K562 (cell line): ENCODE measurements around the gene MYH6. TPM values are rescaled to one million over a fixed set of nuclear protein-coding genes. Genes with fewer than 3 reads are reported as not detected.

ENCODE experiments used
- ATAC-seq: fragments of 200-7000 bp; cut with Tn5 transposase; 3 replicates; pipeline ENCODE4 v1.9.1; 2020; ENCODE audit warnings: moderate library complexity
- BruUV-seq: library from RNA; stranded (reverse); fragments of 400-500 nt; replicated peaks from 2 replicates; lab custom pipeline; 2021; lab: Mats Ljungman, UMichigan
- CTCF ChIA-PET: fragments of 300-600 bp; formaldehyde crosslinking; extraction: SDS; loops from one replicate; lab custom pipeline; 2021; ENCODE audit warnings: low intra/inter-chr PET ratio; lab: Yijun Ruan, JAX
- POLR2A ChIA-PET: fragments of 300-600, 350-650 bp; sonication (Branson Sonifier 250); formaldehyde crosslinking; extraction: SDS; loops from one replicate; lab custom pipeline; 2021; ENCODE audit warnings: antibody characterized with exemption, inconsistent platforms; lab: Yijun Ruan, JAX
- DNase-seq, 4 experiments: peaks; one replicate each; pipeline versions ENCODE4 v3.0.0 to v3.0.0-alpha.2; 2011 to 2018; ENCODE audit warnings: low spot score in 3 of 4, mixed read lengths in 3 of 4; ENCODE audit errors: extremely low read depth in 1 of 4
- FAIRE-seq: peaks from 2 replicates; lab custom pipeline; 2011; peaks lifted over from hg19 to GRCh38; lab: Jason Lieb, UNC
- H2AFZ ChIP-seq: 2 replicates; pipeline ENCODE4 v1.6.0; 2011; ENCODE audit warnings: low read depth, low read length, control low read depth, inconsistent platforms
- H3K27ac ChIP-seq: fragments of 200-600 bp; 3 replicates; pipeline ENCODE4 v1.8.0; 2011; ENCODE audit warnings: low read depth, mild to moderate bottlenecking, control low read depth, inconsistent platforms, low read length, moderate library complexity, mixed read lengths; ENCODE audit errors: extremely low read depth
- H3K27me3 ChIP-seq, 2 experiments: fragments of 300-600 bp in 1 of 2; 2 replicates in 1 of 2; 3 replicates in 1 of 2; pipeline versions ENCODE4 v1.6.0 to v1.8.0; 2011; ENCODE audit warnings: inconsistent platforms in 2 of 2, low read length in 2 of 2, mild to moderate bottlenecking in 1 of 2, mixed read lengths in 1 of 2, moderate library complexity in 1 of 2; ENCODE audit not compliant: control insufficient read depth in 2 of 2, insufficient read depth in 2 of 2
- H3K36me3 ChIP-seq: fragments of 300-600 bp; 3 replicates; pipeline ENCODE4 v1.8.0; 2011; ENCODE audit warnings: mild to moderate bottlenecking, low read length, inconsistent platforms; ENCODE audit not compliant: control insufficient read depth, insufficient read depth
- H3K4me1 ChIP-seq, 2 experiments: fragments of 200-600 bp in 1 of 2; replicated peaks in 1 of 2; 2 replicates in 1 of 2; 3 replicates in 1 of 2; pipeline versions ENCODE4 v1.5.1 to v1.8.0; 2011; ENCODE audit warnings: inconsistent platforms in 2 of 2, low read length in 2 of 2, mild to moderate bottlenecking in 1 of 2, mixed read lengths in 1 of 2, moderate library complexity in 1 of 2; ENCODE audit not compliant: control insufficient read depth in 2 of 2, insufficient read depth in 2 of 2
- H3K4me2 ChIP-seq: 2 replicates; pipeline ENCODE4 v1.6.1; 2011; ENCODE audit warnings: low read length, control low read depth, inconsistent platforms, mixed read lengths; ENCODE audit not compliant: insufficient read depth
- H3K4me3 ChIP-seq: fragments of 200-600 bp; sonication (generic), shearing (Covaris generic); 2 replicates; pipeline ENCODE4 v1.5.1; 2016; ENCODE audit warnings: control low read depth, inconsistent platforms
- H3K79me2 ChIP-seq: fragments of 200-600 bp; 3 replicates; pipeline ENCODE4 v1.8.0; 2011; ENCODE audit warnings: low read length, inconsistent platforms; ENCODE audit not compliant: control insufficient read depth, insufficient read depth
- H3K9ac ChIP-seq, 2 experiments: 2 replicates each; pipeline versions ENCODE4 v1.6.0 to v1.6.1; 2011; ENCODE audit warnings: low read depth in 2 of 2, low read length in 2 of 2, control low read depth in 1 of 2, inconsistent platforms in 1 of 2, mild to moderate bottlenecking in 1 of 2, mixed read lengths in 1 of 2; ENCODE audit not compliant: insufficient read depth in 1 of 2
- H3K9me1 ChIP-seq: one replicate; pipeline ENCODE4 v1.6.0; 2011; ENCODE audit warnings: inconsistent platforms, mild to moderate bottlenecking, low read length, moderate library complexity; ENCODE audit not compliant: control insufficient read depth, insufficient read depth
- H3K9me3 ChIP-seq: replicated peaks from 2 replicates; pipeline ENCODE4 v1.5.1; 2011; ENCODE audit warnings: low read depth, low read length, inconsistent platforms; ENCODE audit not compliant: control insufficient read depth, insufficient read depth
- H4K20me1 ChIP-seq: replicated peaks from 2 replicates; pipeline ENCODE4 v1.6.1; 2011; ENCODE audit warnings: low read length, inconsistent platforms, mixed read lengths; ENCODE audit not compliant: control insufficient read depth, insufficient read depth
- ARNT ChIP-seq, 2 experiments: fragments of 450-650 bp; IDR thresholded peaks; 2 replicates each; pipeline ENCODE4 v1.6.1; 2016; ENCODE audit warnings: mild to moderate bottlenecking in 1 of 2
- CEBPB ChIP-seq: fragments of 450-650 bp; IDR thresholded peaks from 2 replicates; pipeline ENCODE4 v1.6.1; 2016; ENCODE audit warnings: missing genetic modification characterization, missing compliant biosample characterization
- EZH2 ChIP-seq: IDR thresholded peaks from 2 replicates; pipeline ENCODE4 v1.6.1; 2012; ENCODE audit warnings: low read depth, mild to moderate bottlenecking, inconsistent platforms, low read length, borderline replicate concordance
- NR2F6 ChIP-seq: fragments of 450-650 bp; formaldehyde crosslinking; IDR thresholded peaks from 2 replicates; pipeline ENCODE4 v1.4.0; 2020; ENCODE audit warnings: mild to moderate bottlenecking
- RBM17 ChIP-seq: fragments of 200-400 bp; formaldehyde crosslinking; IDR thresholded peaks from 2 replicates; pipeline ENCODE4 v1.6.1; 2017; ENCODE audit warnings: low read depth, mild to moderate bottlenecking, low read length, borderline replicate concordance
- RHOXF2B ChIP-seq: fragments of 250-450 bp; sonication (Bioruptor Pico); conservative IDR thresholded peaks from 2 replicates; pipeline ENCODE4 v1.5.1; 2021
- RUNX1 ChIP-seq: sonication (generic); IDR thresholded peaks from 2 replicates; pipeline ENCODE4 v1.6.1; 2016; ENCODE audit warnings: antibody characterized with exemption, low read depth
- SOX6 ChIP-seq: fragments of 450-650 bp; IDR thresholded peaks from 2 replicates; pipeline ENCODE4 v1.6.1; 2014; ENCODE audit warnings: mild to moderate bottlenecking
- XRCC4 ChIP-seq: IDR thresholded peaks from one replicate; pipeline ENCODE4 v1.6.1; 2011; ENCODE audit not compliant: insufficient read depth, insufficient read length; ENCODE audit errors: extremely low read depth
- YBX1 ChIP-seq: fragments of 450-650 bp; IDR thresholded peaks from 2 replicates; pipeline ENCODE4 v1.7.1; 2016; ENCODE audit warnings: mild to moderate bottlenecking
- ZNF444 ChIP-seq: fragments of 250-450 bp; sonication (Bioruptor Pico); IDR thresholded peaks from 2 replicates; pipeline ENCODE4 v1.4.0; 2020; ENCODE audit warnings: mild to moderate bottlenecking, moderate library complexity
- ZNF780A ChIP-seq: fragments of 250-450 bp; sonication (Bioruptor Pico); IDR thresholded peaks from 2 replicates; pipeline ENCODE4 v1.5.0; 2021; ENCODE audit warnings: mild to moderate bottlenecking
- WGBS: fragments of 100-300 bp; shearing (Covaris generic); methylation state at CpG from one replicate; pipeline ENCODE4 v1.1.6; 2016; ENCODE audit warnings: low coverage, mixed read lengths; ENCODE audit not compliant: insufficient coverage; ENCODE audit errors: missing lambda C conversion rate; 5-methylcytosine and 5-hydroxymethylcytosine counted together
- in situ Hi-C: fragments of 300-500 bp; cut with MboI; formaldehyde crosslinking; loops from 4 replicates; pipeline ENCODE4 v1.15.0; 2018; ENCODE audit warnings: inconsistent platforms, mixed read lengths
- intact Hi-C: fragments of 100-400 bp; cut with micrococcal nuclease; formaldehyde crosslinking; loops from 2 replicates; pipeline ENCODE4 v1.14.2; 2022
- polyA plus RNA-seq, 8 experiments: library from polyadenylated mRNA; depleted of rRNA in 4 of 8; stranded (reverse) in 5 of 8; unstranded in 3 of 8; fragments of >200 nt; fragmentation: Nextera tagmentation in 2 of 8; fragmentation: Illumina TruSeq in 1 of 8; extraction: Ambion mirVana in 2 of 8; extraction: Trizol in 1 of 8; gene quantifications; 2 replicates each; pipeline versions ENCODE4 v1.2.1 to v1.2.3, GENCODE V29; 2011 to 2014; ENCODE audit warnings: inconsistent platforms in 1 of 8, missing spikeins in 1 of 8
- total RNA-seq, 7 experiments: library from RNA; depleted of rRNA in 6 of 7; stranded (reverse); fragments of >200 nt in 6 of 7; fragmentation: Illumina TruSeq in 2 of 7; extraction: Trizol in 2 of 7; gene quantifications; 2 replicates each; pipeline versions ENCODE4 v1.2.1 to v1.2.3, GENCODE V29; 2011 to 2021; ENCODE audit warnings: low replicate concordance in 1 of 7
- TF ChIP-seq, protein P1 (sequence below): fragments of 450-650 bp; IDR thresholded peaks from 2 replicates; pipeline ENCODE4 v1.6.1; 2018; ENCODE audit warnings: mild to moderate bottlenecking, low read depth; ENCODE audit not compliant: partially characterized antibody
- TF ChIP-seq, protein P2 (sequence below): sonication (generic); formaldehyde crosslinking; IDR thresholded peaks from 2 replicates; pipeline ENCODE4 v1.8.0; 2022; ENCODE audit warnings: mild to moderate bottlenecking, missing genetic modification reagents

The MYH6 gene
- total and polyA plus RNA-seq, 9 of the 15 experiments (the other 6 are each of a cell fraction or from before 2014, with no cell fraction given) = not detected

DNA sequence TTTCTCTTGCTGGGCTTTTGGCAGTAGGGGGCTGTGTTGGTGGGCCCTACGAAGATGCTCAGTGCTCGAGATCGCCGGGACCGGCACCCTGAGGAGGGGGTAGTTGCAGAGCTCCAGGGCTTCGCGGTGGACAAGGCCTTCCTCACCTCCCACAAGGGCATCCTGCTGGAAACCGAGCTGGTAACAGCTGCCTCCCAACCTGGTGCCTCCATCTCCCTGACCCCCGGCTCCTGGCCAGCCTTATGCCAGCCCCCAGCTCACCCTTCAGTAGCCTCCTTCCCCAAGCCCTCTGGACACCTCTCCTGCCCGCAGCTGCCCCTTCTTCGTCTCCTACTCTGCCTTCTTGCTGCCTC lies 30.9 kb downstream of the MYH6 start:
- no peak overlapping the region for H3K9ac ChIP-seq
- no peaks in the 10 kb centered on the region for H3K36me3 ChIP-seq
- H2AFZ ChIP-seq = no peak overlapping the region
- TF ChIP-seq NR2F6 (CRISPR knock-in tag) (no peak), RUNX1 (no peak), YBX1 (no peak), ZNF444 (CRISPR knock-in tag) (no peak), ARNT (IDR thresholded peaks at IDR 0.05) (no peak)
- H3K27ac ChIP-seq = no peak overlapping the region
- WGBS = 0% methylated on average over 9 of the region's 11 CpGs
- no TSS peak for BruUV-seq
- H3K79me2 ChIP-seq = no peaks in the 10 kb centered on the region
- no peaks in the 10 kb centered on the region for H3K9me3 ChIP-seq
- ChIA-PET CTCF (no interaction called here), POLR2A (no interaction called here)
- FAIRE-seq = no peak
- H4K20me1 ChIP-seq = no peaks in the 10 kb centered on the region; the same call in 1 of the 2 replicates
- H3K4me1 ChIP-seq = peaks cover 0 to 14% of the 10 kb centered on the region in 2 experiments; a peak in 2 of 5 replicates
- ATAC-seq = no peak
- peaks cover 2 to 52% of the 10 kb centered on the region in 2 experiments; a peak in 3 of 5 replicates for H3K27me3 ChIP-seq
- DNase-seq = no peak
- H3K9me1 ChIP-seq = no peaks in the 10 kb centered on the region
- H3K4me3 ChIP-seq = no peak overlapping the region
- intact Hi-C loops (no loop called here), in situ Hi-C loops (no loop called here)
- H3K4me2 ChIP-seq = no peak overlapping the region

DNA sequence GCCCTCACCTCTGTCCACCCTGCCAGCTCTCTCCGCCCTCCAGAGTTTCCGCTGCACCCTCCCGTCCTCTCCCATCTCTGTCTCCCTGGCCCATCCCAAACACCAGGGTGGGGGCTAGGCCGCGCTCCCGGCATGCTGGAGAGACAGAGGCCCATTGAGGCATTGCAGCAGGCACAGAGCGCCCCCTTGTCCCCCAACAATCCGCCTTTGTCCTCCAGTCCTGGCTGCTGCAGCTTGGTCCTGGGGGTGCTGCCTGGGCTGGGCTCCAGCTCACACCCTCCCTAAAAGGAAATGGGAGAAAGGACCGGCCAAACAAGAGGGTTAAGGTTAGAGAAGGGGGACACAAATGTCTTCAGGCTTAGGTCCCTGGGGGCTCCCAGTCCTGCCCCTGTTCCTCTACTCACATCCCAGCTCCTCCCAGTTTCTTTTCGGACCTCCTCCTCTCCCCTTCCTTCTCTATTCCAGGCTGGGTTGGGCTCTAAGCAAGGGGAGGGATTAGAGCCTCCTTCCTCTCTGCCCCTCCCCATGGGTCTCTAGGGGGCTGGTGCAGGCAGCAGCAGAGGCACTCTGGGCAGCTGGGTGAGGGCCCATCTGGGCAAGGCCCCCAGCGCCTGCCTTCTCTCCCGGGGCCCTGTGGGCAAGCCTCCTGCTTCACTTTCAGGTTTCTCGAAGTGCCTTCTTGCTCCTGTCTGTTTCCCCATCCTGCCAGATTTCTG lies 31.4 kb downstream of the MYH6 start, which contains the start of gene CMTM5:
Gene CMTM5 (plus strand): TSS at position 565 of the 716 bp plus-strand sequence. CDS start 206 bp downstream, outside the sequence.
- no TSS peak for BruUV-seq
- no peak for FAIRE-seq
- TF ChIP-seq, protein P1, sequence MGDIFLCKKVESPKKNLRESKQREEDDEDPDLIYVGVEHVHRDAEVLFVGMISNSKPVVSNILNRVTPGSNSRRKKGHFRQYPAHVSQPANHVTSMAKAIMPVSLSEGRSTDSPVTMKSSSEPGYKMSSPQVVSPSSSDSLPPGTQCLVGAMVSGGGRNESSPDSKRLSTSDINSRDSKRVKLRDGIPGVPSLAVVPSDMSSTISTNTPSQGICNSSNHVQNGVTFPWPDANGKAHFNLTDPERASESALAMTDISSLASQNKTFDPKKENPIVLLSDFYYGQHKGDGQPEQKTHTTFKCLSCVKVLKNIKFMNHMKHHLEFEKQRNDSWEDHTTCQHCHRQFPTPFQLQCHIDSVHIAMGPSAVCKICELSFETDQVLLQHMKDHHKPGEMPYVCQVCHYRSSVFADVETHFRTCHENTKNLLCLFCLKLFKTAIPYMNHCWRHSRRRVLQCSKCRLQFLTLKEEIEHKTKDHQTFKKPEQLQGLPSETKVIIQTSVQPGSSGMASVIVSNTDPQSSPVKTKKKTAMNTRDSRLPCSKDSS = no peak
- TF ChIP-seq ZNF780A (CRISPR knock-in tag) = no peak
- no peak for TF ChIP-seq SOX6
- no peak for TF ChIP-seq EZH2
- TF ChIP-seq, protein P2, sequence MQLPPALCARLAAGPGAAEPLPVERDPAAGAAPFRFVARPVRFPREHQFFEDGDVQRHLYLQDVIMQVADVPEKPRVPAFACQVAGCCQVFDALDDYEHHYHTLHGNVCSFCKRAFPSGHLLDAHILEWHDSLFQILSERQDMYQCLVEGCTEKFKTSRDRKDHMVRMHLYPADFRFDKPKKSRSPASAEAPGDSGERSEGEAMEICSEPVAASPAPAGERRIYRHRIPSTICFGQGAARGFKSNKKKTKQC (CRISPR knock-in tag) = no peak
- TF ChIP-seq RHOXF2B (CRISPR knock-in tag) = no peak
- TF ChIP-seq XRCC4 = no peak
- TF ChIP-seq CEBPB (tag) = no peak
- no peak for TF ChIP-seq RBM17

More for the DNA sequence above, 31.4 kb downstream of the MYH6 start, which contains the start of gene CMTM5:
- no peaks in the 10 kb centered on the region for H3K36me3 ChIP-seq
- H3K79me2 ChIP-seq = no peaks in the 10 kb centered on the region
- intact Hi-C loops = no loop called here
- no peak within 1 kb of the TSS for H3K4me3 ChIP-seq
- H3K9me1 ChIP-seq = no peaks in the 10 kb centered on the region
- WGBS = 25% methylated on average over 4 of the region's 13 CpGs
- H3K4me2 ChIP-seq = no peak within 1 kb of the TSS
- ChIA-PET POLR2A (no interaction called here), CTCF (interaction anchor here (0.6 to 0.9 kb wide), 2 partner anchors 112 to 256 kb away, joined by 3 read pairs; no protein-coding TSS in a partner anchor)
- no peak for ATAC-seq
- no peak within 1 kb of the TSS for H2AFZ ChIP-seq
- DNase-seq = no peak
- H3K27me3 ChIP-seq = peaks cover 2 to 50% of the 10 kb centered on the region in 2 experiments; a peak in 3 of 5 replicates
- no peak within 1 kb of the TSS for H3K9ac ChIP-seq
- no peak within 1 kb of the TSS for H3K27ac ChIP-seq
- H3K4me1 ChIP-seq = peaks cover 0 to 14% of the 10 kb centered on the region in 2 experiments; a peak in 2 of 5 replicates
- no peaks in the 10 kb centered on the region for H3K9me3 ChIP-seq
- H4K20me1 ChIP-seq = no peaks in the 10 kb centered on the region; the same call in 1 of the 2 replicates
- in situ Hi-C loops = no loop called here
